Left renal cortex interstitium (tissue), 4 donors: ENCODE results near the gene RETREG3. TPM values are rescaled to one million over a fixed set of nuclear protein-coding genes. Genes with fewer than 3 reads are reported as not detected.
"Not testable (repeated sequence)": the region's sequence is repeated elsewhere in the genome, so short reads cannot be mapped to it uniquely, and the experiment has no call there.

Experiments used
- DNase-seq, 4 donors: peaks; one replicate each; pipeline ENCODE4 v3.0.0-alpha.2; 2013; ENCODE audit warnings: low read depth in 4 of 4, low spot score in 2 of 4, missing footprints in 1 of 4
- polyA plus RNA-seq, 4 donors: library from polyadenylated mRNA; unstranded; fragments of 120-200 nt; gene quantifications; one replicate each; pipeline ENCODE4 v1.2.1, GENCODE V29; 2013; ENCODE audit not compliant: insufficient read length in 4 of 4

The RETREG3 gene
- polyA plus RNA-seq, 4 donors: 41.9 to 65.7 (median 51.1) TPM

DNA sequence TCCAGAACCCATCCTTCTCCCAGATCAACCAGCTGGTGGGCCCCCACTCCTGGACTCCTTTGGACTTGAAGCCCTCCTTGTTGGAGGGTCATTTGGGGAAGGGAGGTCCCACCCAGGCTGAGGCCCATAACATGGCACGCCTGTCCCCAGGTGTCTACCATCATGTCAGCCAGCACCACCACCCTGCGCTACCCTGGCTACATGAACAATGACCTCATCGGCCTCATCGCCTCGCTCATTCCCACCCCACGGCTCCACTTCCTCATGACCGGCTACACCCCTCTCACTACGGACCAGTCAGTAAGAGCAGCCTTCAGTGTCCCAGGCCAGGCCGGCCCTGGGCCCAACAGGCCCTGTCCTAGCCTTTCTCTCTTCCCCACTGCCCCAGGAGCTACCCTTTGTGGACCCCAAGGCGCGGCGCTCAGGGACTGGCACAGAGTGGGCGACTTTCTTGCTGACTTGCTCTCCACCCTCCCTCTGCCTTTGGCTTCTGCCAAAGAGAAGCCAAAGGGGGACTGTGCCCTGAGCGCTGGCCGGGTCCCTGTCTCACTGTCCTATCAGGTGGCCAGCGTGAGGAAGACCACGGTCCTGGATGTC lies 4.6 kb upstream of the RETREG3 start:
- DNase-seq: no peak

DNA sequence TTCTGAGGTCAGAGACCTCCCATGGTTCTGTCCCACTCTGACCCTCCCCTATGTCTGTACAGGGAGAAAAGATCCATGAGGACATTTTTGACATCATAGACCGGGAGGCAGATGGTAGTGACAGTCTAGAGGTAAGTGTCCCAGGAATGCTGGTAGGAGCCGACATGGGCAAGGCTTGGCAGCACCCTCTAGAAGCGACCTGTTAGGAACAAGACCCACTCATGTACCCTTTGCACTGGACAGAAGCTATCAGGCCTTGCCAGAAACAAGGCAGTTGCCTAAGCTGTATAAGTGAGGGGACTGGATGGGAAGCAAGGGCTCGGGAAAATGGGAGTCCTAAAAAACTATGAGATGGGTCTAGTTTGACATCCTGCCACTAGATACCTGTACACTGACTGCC lies 2.8 kb upstream of the RETREG3 start:
- no peak for DNase-seq

DNA sequence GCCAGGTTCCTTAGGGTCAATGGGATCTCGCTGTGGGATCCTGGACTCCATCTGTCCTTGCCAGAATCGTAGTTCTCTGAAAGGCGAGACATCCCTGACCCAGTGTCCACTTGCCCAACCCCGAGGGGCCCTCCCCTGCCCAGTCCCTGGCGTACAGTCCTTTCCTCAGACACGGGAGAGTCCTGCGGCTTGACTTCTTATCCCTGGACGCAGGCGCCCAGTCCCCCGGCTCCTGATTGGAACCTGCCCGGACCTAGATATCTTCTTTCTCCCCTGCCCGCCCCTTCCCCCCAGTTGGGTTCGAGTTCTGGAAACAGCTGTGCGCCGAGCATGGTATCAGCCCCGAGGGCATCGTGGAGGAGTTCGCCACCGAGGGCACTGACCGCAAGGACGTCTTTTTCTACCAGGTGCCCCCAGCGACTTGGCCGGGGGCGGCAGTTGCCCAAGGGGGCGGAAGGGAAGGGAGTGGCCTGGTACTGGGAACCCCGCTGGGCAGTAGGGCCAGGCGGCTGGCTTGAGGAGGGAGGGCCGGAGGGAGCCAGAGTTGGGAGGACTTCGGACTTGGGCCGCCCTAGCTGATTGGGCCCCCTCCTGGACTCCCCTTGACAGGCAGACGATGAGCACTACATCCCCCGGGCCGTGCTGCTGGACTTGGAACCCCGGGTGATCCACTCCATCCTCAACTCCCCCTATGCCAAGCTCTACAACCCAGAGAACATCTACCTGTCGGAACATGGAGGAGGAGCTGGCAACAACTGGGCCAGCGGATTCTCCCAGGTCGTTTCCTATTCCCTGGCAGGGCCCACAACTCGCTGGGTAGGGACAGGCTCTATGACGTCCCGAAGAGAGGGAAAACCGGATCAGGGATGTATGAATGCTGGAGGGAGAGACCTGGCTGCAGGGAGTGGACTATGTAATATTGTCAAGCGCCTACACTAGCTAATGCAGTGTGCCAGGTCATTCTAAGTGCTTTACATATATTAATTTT lies 934 bp upstream of the RETREG3 start:
- DNase-seq: not testable (repeated sequence)

DNA sequence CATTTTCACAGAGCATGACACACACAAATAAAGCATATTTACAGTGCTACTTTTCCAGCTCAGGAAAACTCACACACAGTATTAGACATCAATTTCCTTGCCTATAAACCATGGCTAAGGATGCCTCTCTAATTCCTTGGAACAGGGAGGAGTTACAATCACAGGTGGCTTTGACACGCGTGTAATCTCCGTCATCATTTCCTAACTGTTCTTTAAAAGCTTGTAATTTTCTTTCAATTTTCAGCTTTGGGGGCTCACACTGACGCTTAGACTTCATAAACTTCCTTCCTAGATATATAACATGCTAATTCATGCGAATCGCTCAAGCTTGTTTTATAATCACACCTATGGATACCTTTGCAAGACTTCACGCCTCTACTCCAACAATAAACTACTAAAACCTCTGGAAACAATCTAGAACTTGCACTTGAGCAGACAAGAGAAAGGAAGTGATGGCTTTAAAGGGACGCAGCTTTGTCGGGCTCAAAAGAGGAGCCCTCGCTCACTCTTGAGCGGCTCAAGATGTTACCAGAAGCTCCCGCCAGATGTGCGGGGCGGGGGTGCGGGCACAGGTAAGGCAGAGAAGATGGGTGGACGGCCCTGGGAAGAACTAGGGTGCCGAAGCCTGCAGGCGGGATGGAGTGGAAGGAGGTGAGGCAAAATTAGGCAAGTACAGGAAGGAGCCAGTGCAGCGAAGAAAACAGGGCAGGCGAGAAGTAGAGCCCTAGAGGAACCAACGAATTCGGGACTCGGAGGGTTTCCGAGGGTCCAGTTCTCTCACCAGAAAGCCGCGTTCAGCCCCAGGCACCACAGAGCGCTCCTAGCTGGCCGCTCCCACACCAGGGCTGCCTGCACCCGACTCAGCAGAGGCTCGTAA lies 631 bp downstream of the RETREG3 start:
- peak in 1 of 4 donors; percentile 13 for DNase-seq

DNA sequence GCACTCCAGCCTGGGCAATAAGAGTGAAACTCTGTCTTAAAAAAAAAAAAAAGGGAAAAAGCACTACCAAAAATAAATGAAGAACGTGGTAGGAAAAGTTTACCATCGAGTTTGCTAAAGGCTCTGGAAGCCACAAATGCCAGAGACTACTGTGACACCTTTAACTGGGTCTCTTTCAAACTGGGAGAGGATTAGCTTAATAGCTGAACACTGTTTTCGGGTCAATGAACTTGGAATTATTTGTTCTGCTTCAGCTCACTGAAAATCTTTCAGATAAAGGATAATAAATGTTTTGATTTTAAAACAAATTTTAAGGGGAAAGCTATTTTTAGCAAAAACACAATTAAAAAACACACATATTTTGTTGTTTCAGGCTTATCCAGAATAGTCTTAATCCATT lies 1.4 kb downstream of the RETREG3 start:
- DNase-seq: no peak

DNA sequence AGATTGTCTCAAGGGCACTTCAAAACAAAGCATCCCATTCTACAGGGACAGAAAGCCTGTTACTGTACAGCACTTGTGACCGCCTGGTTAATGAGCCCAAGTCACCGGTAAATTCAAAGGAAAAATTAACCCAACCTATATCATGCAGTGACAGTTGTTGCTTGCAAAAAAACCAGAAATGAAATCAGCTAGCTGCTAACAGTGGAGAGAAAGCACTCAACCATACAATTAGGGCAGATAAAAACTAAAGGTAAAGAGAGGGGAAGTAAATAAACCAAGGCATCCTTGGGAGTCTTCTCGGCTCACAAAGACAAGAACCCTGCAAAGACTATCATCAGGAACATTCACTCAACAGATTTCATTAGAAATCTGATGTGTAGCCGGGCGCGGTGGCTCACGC lies 5.9 kb downstream of the RETREG3 start:
- DNase-seq: no peak

DNA sequence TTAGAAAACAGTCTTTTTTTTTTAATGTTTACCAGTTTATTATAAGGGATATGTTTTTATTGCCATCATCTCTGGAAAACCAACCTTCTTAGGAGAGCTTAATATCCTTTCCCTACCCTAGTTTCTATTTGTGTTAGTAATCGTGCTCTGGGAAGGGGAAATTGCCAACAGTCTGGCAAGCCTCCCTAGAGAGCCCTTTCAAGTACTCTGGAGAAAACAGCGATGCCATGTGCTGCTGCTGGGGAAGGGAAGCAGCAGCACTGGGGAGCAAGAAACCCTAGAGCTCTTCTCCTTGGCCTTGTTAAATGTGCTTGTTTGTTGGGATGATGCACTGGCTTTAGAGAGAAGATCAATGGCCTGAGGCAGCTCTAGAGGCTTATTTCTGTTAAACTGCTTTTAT lies 10.3 kb downstream of the RETREG3 start:
- DNase-seq: no peak

DNA sequence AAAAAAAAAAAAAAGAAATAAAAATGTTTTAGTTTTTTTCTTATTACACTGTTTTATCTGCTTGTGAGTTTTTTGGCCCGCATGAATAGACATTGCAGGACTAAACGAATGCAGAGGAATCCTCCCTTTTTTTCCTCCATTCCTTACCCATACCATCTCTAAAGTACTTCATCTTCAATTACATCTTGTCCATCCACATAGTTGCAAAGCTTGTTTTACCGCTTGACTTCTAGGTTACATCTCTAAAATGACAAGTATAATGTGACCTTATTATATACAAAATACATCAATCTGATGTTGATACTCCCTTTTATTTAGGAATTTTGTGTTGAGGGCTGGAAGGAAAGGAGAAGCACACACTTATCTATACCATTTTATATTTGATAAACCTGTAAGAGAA lies 12.8 kb downstream of the RETREG3 start:
- DNase-seq: no peak

DNA sequence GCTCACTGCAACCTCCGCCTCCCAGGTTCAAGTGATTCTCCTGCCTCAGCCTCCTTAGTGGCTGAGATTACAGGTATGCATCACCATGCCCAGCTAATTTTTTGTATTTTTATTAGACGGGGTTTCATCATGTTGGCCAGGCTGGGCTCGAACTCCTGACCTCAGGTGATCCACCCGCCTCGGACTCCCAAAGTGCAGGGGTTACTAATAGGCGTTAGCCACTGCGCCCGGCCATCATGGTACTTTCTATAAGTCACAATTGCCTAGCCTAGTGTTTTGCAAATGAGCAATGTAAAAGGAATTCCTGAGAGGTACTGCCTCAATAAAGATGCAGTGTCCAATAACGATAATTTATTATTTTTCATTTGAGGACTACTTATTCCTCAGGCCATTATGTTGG lies 17.8 kb downstream of the RETREG3 start:
- DNase-seq: no peak

DNA sequence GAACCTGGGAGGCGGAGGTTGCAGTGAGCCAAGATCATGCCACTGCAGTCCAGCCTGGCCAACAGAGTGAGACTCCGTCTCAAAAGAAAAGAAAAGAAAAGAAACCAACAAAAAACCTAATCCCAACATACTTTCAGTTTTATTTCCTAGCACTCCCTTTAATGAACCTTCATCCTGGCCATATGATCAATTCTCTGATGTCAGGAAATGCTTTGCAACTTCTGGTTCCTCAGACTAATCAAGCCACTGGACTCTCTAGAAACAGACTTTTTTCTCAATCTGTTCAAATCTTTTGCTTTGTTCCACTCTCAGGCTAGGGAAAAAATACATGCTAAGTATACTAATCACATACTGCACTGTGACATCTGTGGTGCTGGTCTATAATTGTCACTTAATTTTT lies 18.3 kb downstream of the RETREG3 start:
- DNase-seq: no peak

DNA sequence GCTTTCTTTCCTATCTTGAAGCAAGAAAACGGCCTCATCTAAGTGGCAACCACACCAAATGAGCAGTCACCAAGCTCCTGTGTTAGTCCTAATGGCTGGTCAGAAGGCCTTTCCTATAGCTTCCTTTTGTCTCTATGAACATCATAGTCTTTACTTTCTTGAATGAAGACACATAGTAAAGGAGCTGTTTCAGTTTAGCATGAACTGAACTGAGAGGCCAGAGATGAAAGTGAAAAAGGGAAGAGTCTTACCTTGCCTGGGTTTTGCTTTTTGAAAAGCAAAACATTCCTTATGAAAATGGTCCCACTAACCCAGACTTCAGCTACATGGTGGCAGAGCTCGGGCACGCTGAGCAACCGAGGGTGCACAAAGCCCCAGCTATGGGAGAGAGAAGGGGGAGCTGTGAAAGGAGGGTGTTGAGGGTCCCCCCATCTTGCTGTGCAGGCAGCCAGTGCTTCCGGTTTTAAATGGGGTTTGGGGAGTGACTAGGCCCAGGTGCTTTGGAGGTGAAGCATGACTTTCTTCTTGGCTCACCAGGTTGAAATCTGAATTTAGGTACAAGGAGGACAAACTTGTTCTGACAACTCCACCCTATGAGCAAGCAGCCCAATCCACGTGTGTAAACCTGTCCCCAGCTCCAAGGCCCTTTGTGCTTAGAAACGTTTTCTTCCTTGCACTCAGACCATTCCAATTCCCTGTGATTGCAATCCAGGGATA lies 22.5 kb downstream of the RETREG3 start:
- no peak for DNase-seq

DNA sequence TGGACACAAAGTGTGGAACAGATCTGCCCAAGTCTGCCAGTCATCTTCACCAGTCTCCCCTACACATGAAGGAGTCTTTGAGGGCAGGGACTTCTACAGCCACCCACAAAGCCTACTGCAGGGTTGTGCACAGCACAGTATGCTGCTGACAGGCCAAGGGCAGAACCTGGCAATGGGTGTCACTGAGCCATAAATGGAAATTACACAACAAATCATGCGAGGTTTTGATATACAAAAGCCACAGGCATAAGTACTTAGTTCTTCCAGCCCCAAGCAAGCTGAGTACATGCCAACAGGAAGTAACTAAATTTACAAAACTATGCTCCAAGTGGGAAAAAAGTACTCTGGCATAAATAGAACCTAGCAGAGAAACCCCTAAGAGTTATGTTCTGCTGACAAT lies 23.8 kb downstream of the RETREG3 start:
- no peak for DNase-seq

DNA sequence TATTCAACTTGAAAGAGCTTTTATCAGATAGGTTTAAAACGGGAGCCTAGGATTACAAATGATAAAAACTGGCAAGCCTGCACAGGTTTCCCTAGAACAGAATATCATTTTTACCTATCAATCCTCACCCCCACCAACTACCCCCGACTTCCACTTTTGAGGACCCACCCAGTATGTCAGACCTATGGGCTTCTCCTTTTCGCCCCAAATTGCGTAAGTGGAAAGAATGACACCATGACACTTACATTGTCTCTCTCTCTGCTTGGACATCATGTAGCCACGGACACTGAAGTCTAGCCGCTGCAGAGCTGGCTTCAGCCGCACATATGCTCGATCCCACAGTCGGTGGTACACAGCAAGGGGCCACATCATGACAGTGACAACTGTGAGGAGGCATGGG lies 24.3 kb downstream of the RETREG3 start:
- DNase-seq: no peak

DNA sequence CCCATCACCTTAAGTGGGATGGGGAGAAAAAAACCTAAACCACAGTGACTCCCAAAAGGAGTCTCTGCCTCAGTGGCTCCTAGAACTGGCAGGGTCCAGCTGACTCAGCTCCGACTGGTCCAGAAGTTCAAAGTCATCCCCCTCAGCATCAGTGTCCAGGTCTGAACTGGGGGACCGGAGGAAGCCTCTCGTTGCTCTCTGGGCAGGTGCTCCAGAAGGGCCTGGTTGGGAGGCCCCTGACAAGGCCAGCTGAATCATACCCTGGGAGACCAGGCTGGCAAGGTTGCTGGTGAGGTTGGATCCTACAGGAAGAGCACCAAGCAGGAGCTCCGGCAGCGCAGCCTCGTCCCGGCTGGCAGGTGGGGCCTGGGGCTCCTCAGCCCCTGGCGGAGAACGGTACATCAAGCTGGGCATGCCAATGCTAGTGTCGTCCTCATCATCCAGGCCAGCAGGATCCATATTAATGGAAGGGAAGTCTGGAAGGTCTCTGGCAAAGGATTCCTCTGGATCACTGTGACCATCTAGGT lies 27.4 kb downstream of the RETREG3 start:
- no peak for DNase-seq

DNA sequence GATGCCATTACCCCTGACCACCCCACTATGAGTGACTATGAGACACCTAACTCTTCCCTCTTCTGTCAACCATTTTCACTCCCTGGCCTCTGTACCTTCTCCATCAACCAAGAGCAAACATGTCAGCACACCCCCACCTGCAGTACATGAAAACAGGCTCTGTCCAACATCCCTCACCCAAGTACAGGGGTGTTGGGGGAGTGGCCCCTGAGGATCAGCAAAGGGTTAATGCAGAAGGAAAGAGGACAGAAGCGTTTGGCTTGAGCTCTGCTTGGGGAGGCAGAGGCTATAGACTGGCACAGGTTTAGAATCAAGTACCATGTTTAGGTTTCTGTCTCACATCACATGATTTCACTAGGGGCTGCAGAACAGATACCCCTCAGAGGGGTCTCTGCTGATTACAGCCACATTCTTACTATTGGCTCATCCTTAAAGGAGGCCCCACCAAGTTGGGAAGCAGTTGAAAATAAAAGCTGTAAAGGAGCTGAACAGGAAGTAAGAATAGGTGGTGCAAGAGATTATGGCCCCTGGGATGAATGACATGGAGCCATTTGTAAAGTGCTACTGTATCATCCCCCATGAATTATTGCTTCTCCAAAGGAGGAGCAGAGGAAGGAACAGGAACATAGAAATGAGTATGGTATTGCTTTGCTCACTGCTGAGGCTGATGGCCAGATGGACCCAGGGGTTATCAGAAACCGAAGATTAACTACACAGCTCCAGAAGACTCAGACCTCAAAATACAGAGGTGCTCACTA lies 29.2 kb downstream of the RETREG3 start:
- DNase-seq: no peak

DNA sequence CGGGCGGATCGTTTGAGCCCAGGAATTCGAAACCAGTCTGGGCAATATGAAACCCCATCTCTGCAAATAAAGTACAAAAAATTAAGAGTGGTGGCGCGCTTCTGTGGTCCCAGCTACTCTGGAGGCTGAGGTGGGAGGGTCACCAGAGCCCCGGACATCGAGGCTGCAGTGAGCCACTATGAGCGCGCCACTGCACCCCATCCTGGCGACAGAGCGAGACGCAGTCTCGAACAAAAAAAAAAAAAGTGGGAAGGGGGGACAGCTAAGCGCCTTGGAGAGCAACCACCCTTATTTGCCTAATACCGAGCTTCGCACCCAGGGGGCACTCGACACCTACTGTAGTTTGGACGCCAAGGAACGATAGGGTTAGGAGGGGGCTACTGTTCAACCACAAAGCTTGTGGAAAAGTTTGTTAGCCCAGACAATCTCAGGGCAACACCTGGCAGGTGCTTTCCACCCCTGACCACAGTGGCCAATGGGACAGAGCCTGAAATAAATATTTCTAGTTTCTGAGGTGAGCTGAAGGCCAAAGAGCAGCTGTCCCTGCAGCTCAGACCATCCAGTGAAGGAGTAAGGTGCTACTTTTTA lies 30.8 kb downstream of the RETREG3 start:
- peak in 2 of 4 donors; percentile 58 to 80 for DNase-seq

DNA sequence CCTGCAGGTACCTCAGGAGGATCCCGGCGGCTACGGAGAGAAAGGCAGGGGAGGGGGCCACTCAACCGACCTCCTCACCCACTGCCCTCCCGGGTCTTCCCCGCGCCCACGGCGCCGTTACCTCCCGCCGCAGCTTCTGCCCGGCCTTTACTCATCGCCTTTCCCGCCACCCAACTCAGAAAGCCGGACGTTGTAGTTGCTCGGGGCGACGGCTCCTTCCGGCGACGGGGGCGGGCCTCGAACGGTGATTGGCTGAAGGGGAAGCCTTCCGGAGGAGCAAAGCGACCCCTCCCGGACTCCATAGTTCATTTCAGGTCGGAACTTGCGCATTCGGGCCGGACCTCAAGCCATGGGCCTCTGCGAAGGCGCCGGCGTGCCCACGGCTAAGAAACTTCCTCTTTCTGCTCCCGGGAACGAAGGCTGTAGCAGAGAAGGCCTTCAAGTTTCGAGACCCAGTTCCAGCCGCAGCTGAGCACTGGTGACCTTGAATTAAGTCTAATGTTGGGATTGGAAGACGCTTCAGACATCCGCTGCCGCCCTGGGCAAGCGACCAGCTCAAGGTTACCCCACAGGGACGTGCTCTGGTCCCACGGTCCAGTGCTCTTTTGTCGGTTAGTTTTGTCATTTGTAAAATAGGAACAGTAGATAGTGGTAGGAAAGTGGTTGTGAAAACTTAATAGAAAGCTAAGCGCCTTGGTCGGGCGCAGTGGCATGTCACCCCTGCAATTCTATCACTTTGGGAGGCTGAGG lies 31.5 kb downstream of the RETREG3 start, which contains the start of gene PSMC3IP:
Gene PSMC3IP, minus strand, starts transcription at position 198 of the 750 bp plus-strand sequence. Its CDS starts 43 bp downstream, at position 155.
- DNase-seq: peak in 3 of 4 donors; percentile 75 to 91 (median 83)

DNA sequence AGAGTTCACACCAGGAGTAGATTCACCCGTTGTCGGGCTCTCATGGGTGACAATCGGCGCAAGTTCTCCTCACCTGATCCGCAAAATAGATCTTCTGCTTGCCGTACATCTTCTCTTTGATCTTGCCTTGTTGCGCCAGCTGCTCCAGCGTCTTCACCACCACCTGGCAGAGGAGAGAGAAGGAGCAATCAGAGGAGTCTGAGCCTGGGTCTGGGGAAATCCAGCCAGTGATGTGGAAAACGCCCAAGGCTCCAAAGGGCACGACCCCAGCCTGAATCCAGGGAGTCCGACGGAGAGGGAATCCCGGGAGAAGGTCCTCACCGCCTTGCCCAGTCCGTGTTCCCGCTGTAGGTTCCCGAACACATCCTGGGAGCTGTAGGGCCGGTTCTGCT lies 32.0 kb downstream of the RETREG3 start:
- DNase-seq: no peak
